Retina (tissue), 1 donor: ENCODE measurements around the gene ZFAND2A.
"Not testable (repeated sequence)": the region's sequence is repeated elsewhere in the genome, so short reads cannot be mapped to it uniquely, and the experiment has no call there.

Experiments
- DNase-seq: peaks from one replicate; pipeline ENCODE4 v3.0.0-alpha.2; 2016

The ZFAND2A gene

GRCh38 chr7:1121886-1122831 is 37.8 kb downstream of the ZFAND2A start:
- DNase-seq, result peak; percentile 32

GRCh38 chr7:1121476-1121875 is 38.5 kb downstream of the ZFAND2A start:
- no peak for DNase-seq

GRCh38 chr7:1120791-1121190 is 39.2 kb downstream of the ZFAND2A start:
- no peak for DNase-seq

- no peak for DNase-seq
Measured at GRCh38 chr7:1119201-1119600, 40.8 kb downstream of the ZFAND2A start.

- DNase-seq, result no peak
Measured at GRCh38 chr7:1117321-1117928, 42.6 kb downstream of the ZFAND2A start.

- DNase-seq, result not testable (repeated sequence)
Measured at GRCh38 chr7:1116383-1117008, 43.5 kb downstream of the ZFAND2A start.

GRCh38 chr7:1115171-1116045 is 44.6 kb downstream of the ZFAND2A start:
- DNase-seq, result not testable (repeated sequence)

GRCh38 chr7:1114505-1114904 is 45.5 kb downstream of the ZFAND2A start:
- DNase-seq, result no peak

- no peak for DNase-seq
Measured at GRCh38 chr7:1114088-1114487, 45.9 kb downstream of the ZFAND2A start.

GRCh38 chr7:1113548-1113885 is 46.5 kb downstream of the ZFAND2A start:
- DNase-seq, result no peak

- DNase-seq, result no peak
Measured at GRCh38 chr7:1112625-1113547, 47.1 kb downstream of the ZFAND2A start.

- no peak for DNase-seq
Measured at GRCh38 chr7:1112109-1112508, 47.9 kb downstream of the ZFAND2A start.

GRCh38 chr7:1111156-1111555 is 48.8 kb downstream of the ZFAND2A start:
- no peak for DNase-seq

- DNase-seq, result no peak
Measured at GRCh38 chr7:1110358-1110757, 49.6 kb downstream of the ZFAND2A start.

- DNase-seq, result no peak
Measured at GRCh38 chr7:1109581-1110310, 50.2 kb downstream of the ZFAND2A start.

GRCh38 chr7:1108264-1108920 is 51.6 kb downstream of the ZFAND2A start:
- no peak for DNase-seq

- DNase-seq, result no peak
Measured at GRCh38 chr7:1106793-1107421, 53.1 kb downstream of the ZFAND2A start.

GRCh38 chr7:1106063-1106792 is 53.8 kb downstream of the ZFAND2A start:
- DNase-seq, result no peak

GRCh38 chr7:1105189-1105588 is 54.8 kb downstream of the ZFAND2A start:
- DNase-seq, result peak; percentile 62
